Activated CD4-positive, alpha-beta T cell treated with anti-CD3 and anti-CD28 coated beads, Interleukin-2, amount 50 U/mL, for 1 hour (primary cell): ENCODE data around the gene LACTB.
A peak's percentile ranks its signal among the peaks of the same experiment; 100 is the strongest.

Source experiments
- DNase-seq: peaks from one replicate; pipeline ENCODE4 v3.0.0-alpha.2; 2020

Gene LACTB

DNA sequence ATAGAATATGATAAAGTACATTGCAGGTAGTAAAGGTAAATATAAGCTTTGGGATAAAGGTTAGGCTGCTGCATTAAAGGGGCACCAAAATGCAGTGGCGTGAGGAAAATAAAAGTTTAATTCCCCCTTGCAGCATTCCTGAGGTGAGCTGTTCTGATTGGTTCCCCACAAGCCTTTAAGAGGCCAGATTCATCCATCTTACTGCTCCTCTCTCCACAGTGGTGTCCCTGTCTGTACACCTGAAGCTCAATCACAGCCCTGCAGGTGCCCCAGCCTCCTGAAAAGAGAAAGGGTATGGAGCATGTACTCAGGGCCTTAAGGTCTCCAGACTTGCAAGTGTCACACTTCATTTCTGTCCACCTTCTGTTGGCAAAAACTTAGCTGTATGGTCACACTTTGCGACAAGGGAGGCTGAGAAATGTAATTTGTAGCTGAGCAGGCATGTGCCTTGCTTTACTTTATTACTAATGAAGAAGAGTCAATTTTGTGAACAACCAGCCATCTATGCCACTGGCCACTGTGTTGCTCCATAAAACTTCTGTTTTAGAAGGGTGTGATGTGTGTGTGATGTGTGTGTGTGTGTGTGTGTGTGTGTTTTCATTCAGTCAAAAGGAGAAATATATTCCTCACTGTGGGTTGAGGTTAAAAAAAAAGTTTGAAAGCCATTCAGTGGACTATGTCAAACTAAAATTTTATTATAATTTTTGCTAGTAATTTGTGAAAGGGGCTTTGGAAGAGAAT, 12.8 kb downstream of the LACTB start:
- no peak for DNase-seq

DNA sequence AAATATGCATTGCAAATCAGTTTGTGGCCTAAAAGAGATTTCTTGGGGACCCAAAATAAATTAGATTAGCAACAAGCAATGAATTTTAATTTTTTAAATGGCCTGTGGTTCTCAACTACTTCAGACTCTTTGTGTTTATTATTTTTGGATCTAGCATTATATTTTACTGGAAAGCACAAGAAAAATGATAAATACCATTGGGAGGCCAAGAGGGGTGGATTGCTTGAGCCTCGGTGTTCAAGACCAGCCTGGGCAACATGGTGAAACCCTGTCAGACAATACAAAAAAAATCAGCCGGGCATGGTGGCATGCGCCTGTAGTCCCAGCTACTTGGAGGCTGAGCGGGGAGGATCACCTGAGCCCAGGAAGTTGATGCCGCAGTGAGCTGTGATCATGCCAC, 13.6 kb downstream of the LACTB start:
- DNase-seq = no peak

DNA sequence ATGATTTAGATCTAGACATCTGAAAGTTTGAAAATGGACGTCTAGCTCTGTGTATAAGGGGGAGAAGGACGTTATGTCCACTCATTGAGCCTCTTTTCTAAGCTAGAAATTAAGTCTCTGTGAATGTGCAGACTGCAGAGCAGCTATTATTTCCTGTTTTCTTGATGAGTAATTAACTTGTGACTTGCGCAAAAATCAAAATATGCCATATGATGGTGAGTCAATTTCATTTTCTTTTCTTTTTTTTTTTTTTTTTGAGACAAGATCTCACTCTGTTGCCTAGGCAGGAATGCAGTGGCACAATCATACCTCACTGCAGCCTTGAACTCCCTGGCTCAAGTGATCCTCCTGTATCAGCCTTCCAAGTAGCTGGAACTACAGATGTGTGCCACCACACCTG, 14.1 kb downstream of the LACTB start:
- no peak for DNase-seq

DNA sequence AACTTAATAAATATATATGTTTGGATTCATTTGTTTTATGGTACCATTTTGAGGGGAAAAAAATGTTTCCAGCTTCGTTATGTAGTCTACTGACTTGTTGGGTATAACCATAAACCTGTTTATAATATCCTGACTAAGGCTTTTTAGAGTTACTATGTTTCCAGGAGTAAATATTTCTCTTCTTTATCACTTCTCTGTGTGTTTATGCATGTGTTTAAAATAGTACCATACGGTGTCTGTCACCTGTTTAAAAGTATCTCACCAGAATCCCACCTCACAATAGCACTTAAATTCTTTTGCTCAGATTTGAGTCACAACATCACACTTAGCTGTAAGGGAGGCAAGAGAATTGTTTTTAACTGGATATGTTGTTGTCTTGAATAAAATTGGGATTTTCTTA, 15.1 kb downstream of the LACTB start:
- no peak for DNase-seq

DNA sequence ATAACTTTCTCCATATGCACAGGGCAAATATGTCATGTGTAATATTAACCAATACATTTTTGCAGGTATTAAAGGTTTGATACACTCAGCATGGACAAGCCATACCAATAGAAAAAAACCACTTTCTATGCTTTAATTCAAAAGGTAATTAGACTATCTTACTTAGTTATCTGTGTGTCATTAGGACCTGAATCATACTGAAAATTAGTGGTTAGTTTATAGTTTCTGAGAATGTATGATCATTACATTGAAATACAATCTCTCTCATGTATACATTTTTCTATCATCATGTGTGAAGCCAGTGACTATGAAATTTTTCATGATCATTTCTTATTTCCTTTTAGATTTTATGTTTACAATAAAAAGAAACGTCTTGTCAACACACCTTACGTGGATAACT, 19.3 kb downstream of the LACTB start:
- DNase-seq = no peak

DNA sequence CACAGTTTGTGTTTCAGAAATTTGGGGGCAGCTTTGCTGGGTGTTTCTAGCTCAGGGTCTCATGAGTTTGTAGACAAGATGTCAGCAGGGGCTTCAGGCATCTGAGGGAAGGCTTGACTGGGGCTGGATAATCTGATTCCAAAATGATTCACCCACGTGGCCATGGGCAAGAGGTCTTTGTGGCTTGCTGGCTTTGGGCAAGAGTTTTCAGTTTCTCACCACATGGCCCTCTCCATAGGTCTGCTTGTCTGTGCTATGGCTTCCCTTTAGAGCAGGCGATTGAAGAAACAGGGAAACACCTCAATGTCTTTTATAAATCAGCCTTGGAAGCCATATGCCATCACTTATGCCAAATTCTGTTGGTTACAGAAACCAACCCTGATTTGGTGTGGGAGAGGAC, 23.8 kb downstream of the LACTB start:
- no peak for DNase-seq

DNA sequence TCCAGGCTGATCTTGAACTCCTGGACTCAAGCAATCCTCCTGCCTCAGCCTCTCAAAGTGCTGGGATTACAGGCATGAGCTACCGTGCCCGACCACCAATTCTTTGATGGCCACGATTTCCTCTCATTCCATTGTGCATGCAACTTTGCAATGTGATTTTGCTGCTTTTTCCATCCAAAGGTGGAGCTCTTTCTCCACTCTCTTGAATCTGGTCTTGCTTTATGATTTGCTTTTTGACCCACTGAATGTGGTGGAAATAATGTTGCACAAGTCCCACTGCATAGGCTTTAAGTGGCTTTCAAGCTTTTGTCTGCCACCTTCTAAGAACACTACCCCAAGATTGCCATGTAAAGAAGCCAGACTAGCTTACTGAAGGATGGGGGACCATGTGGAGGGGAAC, 25.0 kb downstream of the LACTB start:
- DNase-seq = no peak

DNA sequence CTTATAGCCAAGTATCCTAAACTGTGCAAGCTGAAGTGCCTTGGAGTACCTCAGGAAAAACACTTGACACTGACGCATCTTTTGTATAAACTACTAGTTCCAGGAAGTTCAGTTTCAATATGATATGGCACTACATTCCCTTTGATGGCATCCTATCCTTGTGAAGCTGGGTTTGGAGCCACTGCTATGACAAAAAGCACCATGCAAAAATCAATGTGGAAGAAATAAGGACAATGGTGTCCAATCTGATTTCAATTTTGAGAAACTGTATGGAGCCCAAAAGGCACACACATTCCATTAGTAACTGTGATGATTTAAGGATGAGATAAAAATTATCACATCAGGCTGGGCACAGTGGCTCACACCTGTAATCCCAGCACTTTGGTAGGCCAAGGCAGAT, 30.0 kb downstream of the LACTB start:
- no peak for DNase-seq

DNA sequence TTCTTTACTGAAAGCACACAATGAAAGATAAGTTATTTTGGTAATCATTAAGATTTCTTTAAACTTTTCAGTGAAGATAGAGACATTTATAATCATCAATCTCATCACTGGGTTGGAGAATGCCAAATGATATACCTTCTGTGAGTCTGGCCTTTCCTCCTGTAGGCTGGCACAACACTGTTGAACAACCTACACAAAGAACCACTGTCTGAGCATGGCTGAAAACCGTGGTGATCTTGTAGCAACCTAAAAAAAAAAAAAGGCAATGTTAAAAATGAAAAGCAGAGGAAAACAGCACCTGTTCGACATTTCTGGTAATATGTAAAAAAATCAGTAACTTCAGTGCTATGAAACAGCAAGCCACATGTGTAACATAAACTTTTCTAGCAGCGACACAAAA, 33.8 kb downstream of the LACTB start:
- no peak for DNase-seq

DNA sequence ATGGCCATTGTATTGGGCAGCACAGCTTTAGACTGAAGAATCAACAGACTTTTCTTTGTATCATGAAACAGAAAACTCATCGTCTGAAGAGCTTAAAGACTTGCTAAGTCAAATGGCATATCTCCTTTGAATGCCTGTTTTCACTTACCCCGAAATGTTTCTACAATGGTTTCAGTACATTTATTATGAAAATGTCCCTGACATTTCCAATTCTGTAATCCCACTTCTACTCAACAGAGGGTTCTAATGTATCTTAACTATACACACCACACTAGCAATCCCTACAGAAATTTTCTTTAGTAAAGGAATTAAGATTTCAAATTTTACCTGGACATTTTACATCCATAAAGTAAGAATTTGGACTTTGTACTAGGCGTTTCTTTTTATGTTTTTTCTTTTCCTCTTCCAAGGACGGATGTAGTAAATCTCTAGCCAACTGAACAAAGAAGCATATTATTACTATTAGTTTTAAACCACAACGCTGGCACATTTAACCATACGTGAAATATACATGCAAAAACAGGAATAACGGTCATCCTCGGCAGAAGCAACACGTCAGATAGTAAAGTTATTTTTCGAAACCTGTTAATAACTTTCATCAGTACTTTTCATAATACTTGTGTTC, 34.5 kb downstream of the LACTB start:
- no peak for DNase-seq

DNA sequence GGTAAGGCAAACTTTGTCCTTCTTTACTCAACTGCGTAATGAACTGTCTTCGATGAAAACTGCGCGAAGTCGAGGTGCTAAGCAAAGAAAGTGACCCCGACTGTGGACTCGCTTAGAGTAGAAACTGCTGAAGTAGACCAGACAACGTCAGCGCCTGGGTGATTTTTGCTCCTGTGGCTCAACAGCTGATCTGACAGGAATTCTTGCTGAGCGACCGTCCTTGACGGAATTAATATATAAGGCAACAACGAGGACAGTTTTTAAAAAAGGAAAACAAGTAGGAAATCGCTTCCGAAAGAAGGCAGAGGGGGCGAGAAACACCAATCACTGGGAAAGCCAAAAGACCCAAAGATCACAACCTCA, 35.1 kb downstream of the LACTB start:
- DNase-seq = no peak

DNA sequence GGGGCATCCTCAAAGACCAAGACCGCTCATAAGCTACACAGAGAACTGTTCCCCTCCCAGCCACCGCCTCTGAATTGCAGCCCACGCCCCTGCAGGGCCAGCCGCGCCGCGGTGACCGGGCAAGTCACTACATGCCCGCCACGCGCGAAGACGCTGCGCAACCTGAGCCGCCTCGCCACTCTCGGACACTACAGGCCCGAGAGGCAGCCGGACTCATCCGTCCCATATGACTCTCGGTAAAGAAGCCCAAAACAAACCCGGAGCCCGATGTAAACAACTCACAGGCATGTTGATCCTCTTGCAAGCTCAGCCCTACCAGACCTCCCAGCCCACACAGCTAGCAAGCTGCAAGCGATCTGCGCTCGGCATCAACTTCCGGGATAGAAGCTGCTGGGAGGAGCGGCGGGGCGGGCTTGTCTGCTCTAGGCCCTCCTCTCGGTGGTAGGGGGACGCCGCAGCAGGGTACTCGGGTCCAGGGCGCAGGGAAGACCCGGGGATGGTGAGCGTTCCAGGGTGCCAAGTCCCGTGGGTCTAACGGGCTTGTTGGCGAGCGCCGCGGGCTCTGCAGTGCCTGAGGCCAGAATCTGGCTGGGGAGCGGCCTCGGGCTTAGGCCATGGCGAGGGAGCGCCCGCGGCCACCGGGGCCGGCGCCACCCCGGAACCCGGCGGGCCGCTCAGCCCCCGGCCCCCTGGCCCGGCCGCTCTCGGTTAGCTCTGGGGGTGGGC, 35.6 kb downstream of the LACTB start, which contains the start of gene RPS27L:
Gene RPS27L, minus strand, starts transcription at position 360 of the 726 bp plus-strand sequence. Its CDS starts 72 bp downstream, at position 288.
- DNase-seq = peak; percentile 86

DNA sequence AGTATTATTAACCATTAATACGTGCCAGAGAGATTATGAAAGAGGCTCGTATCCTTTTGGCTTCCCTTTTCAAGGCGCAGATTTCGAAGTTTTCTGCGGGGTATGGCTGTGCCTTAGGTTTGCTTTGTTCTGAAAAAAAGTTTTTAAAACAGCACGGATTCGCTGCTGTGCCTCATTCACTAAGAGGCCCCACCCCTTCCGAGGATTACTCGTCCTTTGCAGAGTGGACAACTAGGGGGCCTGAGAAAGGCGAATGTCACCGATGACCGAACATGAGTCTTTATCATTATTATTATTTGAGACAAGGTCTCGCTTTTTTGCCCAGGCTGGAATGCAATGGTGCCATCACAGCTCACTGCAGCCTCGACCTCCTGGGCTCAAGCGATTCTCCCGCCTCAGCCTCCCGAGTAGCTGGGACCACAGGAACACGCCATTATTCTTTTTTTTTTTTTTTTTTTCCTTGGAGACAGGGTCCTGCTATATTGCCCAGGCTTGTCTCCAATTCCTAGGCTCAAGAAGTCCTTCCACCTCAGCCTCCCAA, 36.3 kb downstream of the LACTB start:
- no peak for DNase-seq

DNA sequence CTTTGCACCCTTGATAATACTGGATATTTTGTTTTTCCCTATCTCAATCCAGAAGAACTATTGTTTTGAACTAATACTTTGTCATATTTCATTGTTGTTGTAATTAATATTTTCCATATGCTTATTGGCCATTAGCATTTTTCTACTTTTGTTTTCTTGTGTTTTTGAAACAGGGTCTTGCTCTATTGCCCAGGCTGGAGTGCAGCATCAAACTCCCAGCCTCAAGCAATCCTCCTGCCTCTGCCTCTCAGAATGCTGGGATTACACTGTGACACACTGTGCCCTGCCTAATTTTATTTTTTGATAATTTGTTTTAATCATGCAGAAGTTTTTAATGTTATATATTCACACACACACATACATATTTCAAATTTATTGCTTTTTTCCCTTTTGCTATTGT, 39.0 kb downstream of the LACTB start:
- no peak for DNase-seq

DNA sequence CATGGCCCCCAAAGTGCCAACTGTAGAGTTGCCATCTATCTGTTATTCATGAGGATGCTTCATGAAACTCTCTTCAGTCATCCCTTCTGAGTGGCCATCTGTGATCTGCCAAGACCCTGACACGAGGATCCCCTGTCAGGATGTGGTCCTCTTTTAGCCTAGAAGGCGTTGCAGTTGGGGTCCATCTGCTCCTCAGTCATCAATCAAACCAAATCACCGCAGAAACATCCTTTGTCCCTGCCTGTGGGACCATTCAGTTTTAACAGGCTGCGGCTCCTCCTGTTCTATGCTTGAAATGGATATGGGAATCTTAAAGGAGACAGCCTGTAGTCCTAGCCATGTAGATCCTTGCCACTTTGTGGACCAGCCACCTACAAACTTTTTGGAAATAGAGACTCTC, 41.6 kb downstream of the LACTB start:
- DNase-seq = no peak

DNA sequence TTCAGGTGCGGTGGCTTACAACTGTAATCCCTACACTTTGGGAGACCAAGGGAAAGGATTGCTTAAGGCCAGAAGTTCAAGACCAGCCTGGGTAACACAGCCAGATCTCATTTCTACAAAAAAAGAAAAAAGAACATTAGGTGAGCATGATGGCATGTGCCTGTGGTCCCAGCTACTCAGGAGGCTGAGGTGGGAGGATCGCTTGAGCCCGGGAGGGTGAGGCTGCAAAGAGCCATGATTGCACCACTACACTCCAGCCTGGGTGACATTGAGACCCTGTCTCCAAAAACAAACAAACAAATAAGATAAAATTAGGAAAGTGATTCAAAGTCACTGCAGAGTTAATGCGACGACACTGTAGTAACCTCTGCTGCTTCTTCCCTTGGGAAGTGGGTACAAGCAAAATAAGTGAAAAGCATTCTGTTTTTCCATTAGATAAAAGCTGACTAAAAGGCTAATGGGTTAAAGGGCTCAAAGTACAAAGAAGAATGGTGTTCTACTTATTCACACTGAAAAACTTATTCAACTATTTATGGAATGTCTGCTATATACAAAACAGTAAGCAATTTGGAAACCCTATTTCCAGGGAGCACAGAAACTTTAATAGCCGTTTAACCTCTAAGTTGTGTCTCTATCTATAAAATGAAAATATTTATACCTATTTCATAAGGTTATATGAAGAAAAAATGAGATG, 43.7 kb downstream of the LACTB start:
- no peak for DNase-seq

DNA sequence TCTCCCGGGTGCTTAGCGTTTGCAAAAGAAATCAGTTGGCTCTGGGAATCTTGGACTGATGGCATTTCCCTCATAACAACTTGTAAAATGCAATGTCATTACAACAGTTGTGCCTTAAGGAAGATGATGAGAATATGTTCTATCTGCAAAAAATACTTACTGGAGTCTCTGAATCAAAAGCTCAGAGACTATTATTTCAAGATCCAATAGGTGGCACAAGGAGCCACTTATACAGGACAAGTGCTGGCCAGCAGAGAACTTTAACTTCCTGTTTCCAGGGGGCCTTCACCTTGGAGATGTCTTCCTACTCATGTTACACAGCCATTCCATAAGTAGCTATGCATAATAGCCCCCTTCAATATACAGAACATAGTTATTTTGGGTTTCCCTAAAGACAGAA, 44.6 kb downstream of the LACTB start:
- no peak for DNase-seq

DNA sequence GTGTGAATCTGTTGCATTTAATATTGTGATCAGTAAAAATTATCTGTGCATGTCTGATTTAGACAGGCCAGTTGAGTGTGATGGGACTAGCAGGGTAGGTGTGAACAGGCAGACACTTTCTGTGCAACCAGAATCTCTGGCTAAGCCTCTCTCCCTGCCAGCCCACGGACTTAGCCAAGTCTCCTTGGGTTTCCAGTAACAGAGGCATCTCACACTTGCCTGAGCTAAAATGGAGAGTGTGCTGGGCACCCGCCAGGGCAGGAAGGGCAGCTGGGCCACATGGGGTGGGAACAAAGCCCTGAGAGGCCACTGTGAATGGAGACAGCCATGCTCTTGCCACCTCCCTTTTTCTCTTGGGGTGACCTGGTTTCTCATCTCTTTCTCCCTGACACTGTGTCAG, 48.1 kb downstream of the LACTB start:
- DNase-seq = no peak

DNA sequence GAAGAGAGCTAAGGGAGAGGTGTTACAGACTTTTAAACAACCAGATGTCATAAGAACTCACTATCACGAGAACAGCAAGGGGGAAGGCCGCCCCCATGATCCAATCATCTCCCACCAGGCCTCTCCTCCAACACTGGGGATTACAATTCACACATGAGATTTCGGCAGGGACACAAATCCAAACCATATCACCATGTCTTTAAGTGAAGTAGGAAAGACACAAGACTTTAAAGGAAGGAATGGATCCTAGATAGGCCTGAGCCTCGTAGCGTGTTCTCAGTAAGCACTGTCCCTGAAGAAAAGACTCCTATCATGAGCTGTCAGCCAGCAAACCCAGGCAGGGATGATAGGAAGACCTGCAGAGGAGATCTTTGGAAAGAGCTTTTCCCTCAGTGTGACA, 50.7 kb downstream of the LACTB start:
- no peak for DNase-seq

DNA sequence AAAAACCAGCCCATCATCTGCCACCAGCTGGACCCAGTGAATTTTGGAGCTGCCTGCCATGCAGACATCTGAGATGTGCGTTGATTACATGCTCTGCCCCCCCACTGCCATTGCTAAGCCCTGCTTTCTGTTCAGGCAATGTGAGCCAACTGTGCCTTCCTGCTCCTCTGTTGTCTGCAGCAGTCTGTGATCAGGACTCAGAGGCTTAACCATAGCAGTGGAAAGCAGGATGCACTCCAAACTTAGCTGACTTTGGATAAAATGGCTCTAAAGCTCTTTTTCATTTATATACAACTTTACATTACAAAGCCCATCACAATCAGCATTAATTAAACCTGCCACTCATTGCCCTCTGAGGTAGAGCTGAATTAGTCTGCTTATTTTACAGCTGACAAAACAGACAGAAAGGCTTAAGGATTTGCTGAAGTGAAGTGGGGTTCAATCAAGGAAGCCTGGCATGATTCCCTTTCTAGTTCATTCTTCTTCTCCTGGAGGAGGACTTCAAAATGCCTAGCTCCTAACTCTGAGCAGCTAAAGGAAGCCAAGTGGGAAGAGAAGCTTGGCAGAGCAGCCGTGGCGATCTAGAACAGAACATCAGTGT, 51.3 kb downstream of the LACTB start:
- DNase-seq = no peak

DNA sequence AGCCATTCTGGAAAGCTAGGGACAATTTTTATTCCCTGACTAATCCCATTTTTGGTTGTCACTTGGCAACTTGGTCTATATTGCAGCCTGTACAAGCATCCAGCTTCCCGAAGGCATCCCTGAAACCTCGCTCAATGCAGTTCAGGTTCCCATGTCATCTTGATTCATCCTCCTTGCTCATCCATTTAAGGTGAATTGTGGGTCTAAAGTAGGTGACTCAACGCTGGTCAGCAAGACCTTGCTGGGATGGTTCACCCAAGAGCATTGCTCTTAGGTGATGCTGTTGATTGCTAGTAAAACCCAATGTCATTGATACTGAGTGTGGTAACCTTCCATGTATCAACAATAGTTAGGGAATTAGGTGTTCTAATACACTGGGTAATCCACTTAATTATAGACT, 54.6 kb downstream of the LACTB start:
- no peak for DNase-seq

DNA sequence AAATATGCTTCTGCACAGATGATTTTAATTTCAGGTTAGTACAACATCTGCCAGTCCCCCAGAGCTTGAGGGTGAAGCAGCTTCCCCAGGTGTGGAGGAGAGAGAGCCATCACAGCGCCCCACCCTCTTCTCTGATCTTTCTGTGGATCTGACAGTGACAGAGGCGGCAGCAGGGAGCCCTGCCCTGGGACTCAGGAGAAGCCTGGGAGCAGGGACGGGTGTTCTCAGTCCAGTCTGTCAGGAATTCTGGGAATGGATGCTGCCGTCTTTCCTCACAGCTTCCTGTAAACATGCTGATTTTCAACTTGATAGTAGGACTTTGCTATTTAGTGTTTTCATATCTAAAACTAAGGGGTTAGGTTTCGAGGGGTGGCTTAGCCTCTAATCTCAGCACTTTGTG, 56.4 kb downstream of the LACTB start:
- DNase-seq = no peak

DNA sequence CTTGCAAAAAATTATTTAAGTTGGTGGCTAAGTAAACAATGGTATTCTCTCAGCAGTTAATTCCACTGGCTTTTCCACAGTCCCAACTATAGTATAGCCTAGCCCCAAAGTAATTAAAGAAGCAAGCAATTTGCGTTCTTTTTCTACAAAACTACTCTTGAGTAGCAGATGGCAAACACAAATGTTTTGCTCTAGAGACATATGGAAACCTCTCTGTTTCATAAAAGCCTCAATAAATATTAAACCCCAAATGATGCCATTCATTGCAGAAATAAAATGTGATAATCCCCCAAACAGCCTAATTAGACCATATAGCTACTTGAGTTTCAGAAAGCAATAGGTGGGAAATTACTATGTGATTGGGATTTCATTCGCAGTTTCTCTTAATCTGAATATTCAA, 59.1 kb downstream of the LACTB start:
- no peak for DNase-seq
